DMS79 (cell line): ENCODE results near the gene CAMTA1.

Source experiments
- DNase-seq: peaks from one replicate; lab custom pipeline; 2025; lab: John Stamatoyannopoulos, UW

Gene CAMTA1

DNA sequence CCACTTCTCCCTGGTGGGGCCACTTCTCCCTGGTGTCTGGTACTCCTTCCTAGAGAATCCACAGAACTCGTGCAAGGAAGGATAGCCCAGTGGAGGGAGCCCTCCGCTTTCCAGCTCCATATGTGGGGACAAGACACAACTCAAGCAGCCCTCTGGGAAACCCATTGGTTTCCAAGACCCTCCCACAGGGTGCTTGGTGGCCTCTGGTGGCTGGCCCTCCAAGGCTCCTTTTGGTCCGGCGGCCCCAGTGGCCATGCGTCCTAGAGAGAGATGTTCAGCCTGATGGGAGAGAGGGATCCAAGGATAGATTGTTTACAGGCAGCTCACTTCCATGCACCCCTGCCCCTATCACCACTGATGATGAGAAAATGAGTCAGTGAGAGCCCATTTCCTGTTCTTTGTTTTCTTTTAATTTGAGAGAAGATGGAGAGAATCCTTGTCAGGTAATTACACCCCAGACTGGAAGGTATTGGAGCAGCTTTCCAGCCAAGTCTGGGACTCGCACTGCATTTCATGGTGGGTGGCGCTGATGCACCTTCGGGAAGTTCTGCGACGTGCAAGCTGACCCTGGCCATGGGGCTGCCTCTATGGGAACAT, 499.7 kb downstream of the CAMTA1 start:
- DNase-seq, result no peak

DNA sequence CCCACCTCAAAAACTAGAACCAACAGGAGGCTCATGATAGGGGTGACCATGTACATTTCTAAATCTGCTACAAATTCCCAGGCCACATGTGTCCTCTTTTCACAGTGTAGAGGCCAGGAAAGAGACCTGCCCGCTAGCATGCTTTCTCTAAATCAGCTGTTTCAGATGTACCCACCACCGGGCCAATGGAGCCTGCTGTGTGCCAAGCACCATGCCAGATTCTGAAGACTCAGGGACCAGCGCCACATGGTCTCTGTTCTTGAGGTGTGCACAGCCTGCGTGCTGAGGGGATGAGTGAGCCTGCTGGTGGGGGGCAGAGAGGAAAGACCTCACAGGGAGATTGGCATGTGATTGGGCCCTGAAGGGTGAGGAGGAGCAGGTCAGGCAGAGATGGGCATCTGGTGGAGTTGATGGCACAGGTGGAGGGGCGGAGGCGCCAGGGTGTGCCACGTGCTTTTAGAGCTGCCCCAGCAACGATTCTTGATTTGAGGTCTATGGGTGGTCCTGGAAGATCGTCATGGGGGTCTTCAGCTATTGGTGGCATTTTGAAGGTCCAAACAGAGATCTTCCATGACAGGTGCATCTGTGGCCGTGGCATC, 500.7 kb downstream of the CAMTA1 start:
- no peak for DNase-seq

DNA sequence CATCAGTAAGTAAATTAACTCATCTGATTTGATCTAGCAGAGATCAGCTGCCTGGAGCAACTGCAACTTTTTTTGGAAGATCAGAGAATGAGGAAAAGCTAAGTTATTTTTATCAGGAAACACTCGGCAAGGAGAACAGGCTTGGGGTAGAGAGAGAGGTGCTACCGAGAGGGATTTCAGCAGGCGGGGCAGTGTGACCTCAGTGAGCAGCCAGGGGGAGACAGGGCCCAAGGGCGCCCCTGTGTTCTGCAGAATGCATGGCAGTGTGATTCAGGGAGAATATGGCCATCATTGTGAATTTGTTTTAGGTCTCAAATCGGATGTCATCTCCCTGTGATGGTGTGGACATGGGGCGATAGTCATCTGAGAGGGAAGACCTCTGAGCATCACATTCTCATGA, 501.8 kb downstream of the CAMTA1 start:
- no peak for DNase-seq

DNA sequence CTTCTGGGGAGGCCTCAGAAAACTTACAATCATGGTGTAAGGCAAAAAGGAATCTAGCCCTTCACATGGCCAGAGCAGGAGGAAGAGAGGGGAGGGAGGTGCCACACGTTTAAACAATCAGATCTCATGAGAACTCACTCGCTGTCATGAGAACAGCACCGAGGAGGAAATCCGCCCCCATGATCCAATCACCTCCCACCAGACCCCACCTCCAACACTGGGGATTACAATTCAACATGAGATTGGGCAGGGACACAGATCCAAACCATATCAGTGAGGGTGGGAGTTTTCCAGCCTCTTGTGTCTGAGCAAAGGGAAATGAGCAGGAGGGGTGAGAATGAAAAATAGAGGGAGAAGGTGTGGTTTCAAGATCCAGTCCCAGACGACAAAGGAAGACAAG, 503.7 kb downstream of the CAMTA1 start:
- no peak for DNase-seq

DNA sequence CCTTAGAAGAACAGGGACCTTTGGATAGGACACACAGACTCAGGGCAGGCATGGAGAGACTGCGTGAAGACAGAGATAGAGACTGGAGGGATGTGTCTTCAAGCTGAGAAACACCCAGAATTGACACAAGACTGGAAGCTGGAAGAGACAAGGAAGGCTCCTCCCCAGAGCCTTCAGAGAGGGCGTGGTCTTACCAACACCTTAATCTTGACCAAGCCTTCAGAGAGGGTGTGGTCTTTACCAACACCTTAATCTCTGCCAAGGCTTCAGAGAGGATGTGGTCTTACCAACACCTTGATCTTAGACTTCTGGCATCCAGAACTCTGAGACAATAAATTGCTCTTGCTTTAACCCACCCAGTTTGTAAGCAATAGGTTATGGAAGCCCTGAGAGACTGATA, 504.4 kb downstream of the CAMTA1 start:
- DNase-seq, result no peak

DNA sequence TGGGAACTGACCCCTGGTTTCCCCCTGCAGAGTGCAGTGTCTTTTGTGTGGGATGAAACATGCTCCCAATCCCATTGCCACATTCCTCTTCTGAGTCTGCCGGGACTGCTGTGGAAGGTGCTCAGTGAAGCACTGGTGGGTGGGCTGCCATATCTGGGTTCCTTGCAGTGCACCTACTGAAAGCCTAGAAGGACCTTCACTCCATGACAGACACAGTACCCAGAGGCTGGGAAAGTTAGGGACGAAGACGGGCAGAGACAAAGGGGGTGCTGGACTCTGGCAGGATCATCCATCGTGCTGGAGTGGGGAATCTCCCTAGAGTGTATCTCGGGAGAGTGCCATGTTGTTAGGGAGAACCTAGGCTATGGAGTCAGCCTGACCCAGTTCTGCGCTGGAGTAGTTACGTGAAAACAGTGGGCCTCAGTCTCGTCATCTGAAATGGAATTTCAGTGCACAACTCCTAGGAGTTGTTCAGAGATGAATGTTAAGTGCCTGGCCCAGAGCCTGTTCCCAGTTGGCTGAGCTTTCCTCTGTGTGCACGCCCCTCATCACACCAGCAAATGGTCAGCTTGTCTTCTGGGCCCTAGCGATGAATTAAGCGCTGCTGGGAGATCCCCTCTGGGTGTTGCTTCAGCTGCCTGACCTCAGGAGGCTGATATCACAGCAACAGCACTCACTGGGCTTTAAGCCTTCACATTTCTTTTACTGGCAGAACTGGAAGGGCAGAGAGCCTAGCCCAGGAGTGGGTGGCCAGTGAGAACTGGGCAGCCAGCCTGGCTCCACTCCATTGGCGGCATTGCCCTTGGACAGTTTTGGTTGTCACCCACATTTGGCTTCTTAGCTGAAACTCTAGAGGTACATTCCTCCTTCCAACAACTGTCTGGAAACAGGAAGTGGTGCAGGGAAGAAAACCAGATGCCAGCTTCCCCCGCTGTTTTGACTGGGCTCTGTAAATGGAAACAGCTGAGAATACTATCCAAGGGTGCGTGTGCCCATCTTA, 506.0 kb downstream of the CAMTA1 start:
- DNase-seq, result no peak

DNA sequence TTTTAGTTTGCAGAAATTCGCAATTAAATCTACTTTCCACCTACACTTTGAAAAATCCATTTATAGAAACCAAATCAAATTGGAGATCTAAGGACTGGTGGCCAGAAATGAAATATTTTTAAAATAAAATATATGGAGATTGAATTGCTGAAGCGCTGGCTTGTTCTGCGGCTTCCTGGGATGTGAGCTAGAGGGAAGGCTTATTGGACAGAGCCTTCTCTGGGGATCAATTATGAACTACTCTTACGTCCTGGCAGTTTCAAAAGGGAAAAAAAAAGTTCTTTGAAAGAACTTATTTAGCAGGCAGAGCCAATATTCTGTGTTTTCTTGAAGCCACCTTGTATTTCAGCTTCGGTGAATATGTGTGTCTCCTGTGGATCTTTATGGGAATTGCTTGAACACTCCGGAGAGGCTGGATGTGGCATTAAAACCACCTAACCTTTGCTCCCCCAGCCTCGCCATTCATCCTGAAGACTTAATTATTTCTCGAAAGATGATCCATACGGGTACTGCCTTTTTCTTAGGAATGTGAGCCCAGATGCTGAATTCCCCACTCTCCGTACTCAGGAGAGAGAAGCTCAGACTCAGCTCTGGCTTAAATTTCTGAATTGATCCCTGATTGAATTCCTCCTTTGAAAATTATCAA, 506.9 kb downstream of the CAMTA1 start:
- DNase-seq, result no peak

DNA sequence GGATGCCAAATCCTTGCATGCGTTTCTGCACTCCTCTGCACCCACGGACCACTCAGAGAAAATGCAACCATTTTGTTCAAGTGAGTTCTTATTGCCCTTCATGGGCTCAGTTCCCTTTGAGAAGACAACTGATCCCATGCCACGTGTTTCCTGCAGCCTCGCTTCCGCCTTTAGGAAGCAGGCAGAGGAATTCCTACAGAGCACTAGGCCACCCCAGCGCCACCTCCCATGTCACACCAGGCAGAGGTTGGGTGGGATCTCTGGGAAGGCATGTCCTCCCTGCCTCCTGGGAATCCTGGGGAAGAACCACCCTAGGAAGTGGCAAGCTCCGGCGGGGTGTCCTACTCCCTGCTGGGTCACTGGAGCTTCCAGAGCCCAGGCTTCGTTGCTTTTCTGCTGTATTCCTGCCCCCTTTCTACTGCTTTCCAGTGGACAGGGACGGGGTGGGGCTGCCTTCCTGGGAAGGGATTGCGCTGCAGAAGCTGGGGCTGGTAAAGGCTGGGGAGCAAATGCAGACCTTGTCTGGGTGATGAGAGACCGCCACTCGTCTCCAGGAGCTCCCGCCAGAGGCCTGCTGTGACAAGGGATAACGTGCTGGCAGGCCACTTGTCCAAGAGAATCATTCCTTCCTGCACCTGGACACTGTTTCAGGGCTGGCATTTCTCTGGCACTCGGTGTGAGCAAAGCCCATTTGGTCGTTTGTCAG, 507.6 kb downstream of the CAMTA1 start:
- no peak for DNase-seq

DNA sequence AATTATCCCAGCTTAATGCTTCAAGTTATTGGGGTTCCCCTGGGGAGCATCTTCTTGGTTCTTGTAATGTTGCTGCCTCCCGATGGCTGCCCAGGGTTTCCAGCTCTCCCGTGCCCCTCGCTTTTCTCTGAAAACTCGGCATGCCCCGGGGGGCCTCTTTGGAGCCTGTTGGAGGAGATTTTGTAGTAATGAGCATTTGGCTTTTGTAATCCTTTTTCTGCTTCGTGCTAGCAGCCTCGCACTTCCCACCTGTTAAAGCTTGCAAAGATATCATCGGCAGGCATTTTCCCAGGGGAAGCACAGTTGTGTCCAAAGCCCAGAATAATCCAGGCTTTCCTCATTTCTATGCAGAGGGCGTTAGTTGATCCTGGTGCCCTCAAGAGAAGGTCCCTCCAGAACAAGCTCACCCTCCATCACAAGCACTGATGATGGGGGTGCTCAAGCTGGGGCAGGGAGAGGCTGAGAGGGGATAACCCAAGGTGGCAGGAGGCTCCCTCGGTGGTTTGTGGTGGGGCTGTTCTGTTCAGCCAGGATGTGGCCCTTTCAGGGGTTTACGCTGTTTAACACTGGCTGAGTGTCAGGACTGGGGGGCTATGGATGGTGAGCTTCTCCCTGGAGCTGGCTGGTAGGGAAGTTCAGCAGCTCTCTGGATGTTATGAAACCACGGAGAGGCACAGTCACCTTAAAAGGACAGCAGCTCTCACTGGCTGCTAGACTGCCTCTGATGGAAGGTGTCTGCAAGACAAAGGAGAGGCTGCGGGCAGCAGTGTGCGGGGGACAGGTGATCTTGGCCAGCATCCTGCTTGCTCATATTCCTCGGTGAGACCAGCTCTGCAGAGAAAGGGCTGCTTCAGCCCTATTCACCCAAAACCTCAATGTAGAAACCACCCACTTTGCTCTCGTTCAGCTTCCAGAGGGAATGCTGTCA, 508.7 kb downstream of the CAMTA1 start:
- no peak for DNase-seq

DNA sequence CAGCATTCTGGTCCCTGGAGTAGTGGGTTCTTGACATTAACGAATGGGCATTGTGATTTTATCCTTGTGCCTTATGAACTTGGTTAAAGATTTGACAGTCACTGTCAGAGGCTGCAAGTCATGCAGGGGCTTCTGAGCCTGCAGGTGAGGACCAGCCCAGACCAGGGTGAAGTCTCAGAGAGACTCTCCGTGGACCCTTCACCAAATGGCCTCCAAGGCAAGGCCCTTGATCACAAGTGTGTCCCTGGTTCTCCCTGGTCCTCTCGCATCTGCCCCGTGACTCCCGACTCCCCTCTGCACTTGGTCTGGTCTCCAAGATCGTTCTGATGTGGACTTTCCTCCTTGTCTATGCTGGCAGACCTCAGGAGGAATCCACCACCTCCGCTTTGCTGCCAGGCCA, 509.4 kb downstream of the CAMTA1 start:
- DNase-seq, result no peak

DNA sequence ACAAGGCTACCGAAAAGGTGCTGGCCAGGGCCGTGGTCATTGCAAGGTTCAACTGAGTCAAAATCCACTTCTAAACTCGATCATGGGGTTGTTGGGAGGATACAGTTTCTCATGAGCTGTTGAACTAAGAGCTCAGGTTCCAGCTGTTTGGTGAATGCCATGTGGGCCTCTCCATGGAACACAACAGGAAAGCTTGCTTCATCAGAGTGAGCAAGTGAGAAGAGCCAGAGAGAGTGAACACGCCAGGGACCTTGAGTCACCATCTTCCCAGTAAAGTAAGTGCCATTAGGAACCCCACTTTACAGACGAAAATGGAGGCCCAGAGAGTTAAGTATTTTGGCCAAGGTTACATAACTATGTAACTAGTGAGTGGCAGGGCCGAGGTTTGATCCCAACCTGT, 510.7 kb downstream of the CAMTA1 start:
- no peak for DNase-seq

DNA sequence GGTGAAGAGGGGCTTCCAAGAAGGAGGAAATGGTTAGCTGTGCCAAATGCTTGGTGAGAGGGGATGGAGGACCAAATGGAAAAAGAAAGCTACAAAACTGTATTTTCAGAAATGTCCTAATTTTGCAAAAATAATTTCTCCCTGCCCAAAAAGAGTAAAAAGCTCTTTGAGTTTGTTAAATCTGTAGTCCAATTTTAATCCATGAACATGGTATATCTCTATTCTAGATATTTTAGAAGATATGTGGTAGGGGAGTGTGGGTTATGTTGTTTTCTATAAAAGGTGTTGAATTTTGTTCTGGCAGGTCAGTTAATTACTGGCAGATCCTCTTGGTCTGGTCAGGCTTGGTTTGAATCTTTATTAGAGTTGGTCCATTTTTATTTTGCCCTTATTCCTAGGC, 511.7 kb downstream of the CAMTA1 start:
- DNase-seq, result no peak

DNA sequence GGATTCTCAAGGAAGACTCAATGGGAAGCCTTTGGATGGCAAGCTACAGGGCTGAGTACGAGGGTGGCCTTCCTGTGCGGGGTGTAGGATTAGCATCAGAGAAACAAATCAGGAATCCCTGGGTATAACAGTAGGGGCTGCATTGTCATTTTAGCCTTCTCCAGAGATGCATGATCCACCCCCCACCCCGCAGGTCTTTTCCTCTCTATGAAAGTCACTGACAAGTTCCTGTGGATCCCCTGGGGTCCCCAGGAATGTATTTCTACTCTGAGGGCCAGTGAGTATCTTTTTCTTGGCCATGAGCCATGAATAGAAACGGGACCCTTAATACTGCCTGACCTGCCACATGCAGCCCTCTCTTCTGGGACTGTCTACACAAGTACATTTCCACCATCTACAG, 512.9 kb downstream of the CAMTA1 start:
- DNase-seq, result no peak

DNA sequence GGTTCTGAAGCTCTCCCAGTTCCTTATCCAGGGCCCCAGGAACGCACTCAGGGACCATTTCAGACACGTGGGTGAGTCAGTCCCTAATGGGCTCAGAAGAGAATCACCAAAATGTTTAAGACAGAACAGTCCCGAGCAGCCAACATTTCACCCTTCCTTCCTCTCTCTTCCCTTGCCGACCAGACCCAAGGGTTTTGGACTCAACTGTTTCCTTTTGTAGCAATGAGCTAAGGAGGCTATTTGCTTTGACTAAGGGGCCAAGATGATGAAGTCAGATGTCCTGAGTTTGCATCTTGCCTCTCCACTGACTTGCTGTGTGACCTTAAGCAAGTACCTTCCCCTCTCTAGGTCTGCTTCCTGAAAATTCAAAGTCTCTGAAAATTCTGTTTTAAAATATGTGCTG, 513.5 kb downstream of the CAMTA1 start:
- DNase-seq, result no peak

DNA sequence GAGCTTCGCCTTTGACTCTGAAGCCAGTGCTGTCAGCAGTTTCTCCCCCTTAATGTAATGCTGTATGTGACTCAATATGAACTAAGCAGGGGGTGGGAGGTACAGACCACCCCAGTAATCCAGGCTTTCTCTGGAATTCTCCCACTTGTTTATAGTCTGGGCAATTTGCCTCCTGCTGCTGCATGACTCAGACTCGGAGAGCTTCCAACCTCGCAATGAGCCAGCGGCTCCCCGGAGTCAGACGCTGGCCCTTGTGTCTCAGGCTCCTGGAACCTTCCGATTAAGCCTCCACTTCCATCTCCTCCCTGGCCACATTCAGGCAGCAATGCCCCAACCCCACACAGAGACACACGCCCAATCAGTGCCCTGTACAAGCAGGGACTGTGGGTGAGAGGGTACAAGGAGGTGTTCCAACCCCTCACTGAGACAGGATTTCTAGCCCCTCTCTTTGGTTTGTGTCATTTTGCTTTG, 514.1 kb downstream of the CAMTA1 start:
- DNase-seq, result no peak

DNA sequence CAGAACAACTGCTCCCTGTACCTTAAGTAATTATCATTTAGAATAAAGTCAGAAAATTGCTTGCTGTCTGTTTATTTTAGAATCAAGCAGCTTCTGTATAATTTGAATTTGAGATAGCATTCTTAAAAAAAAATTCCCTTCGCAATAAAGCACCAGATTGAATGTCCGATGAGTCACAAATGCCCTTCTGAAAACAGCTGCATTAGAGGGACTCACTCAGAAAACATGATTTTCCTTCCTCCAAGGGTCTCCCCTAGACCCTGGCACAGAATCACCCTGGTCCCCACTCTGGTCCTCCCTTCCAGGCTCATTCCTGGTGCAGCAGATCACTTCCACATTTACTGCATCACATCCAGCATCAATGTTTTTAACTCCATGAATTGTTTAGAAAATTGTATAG, 514.7 kb downstream of the CAMTA1 start:
- DNase-seq, result no peak

DNA sequence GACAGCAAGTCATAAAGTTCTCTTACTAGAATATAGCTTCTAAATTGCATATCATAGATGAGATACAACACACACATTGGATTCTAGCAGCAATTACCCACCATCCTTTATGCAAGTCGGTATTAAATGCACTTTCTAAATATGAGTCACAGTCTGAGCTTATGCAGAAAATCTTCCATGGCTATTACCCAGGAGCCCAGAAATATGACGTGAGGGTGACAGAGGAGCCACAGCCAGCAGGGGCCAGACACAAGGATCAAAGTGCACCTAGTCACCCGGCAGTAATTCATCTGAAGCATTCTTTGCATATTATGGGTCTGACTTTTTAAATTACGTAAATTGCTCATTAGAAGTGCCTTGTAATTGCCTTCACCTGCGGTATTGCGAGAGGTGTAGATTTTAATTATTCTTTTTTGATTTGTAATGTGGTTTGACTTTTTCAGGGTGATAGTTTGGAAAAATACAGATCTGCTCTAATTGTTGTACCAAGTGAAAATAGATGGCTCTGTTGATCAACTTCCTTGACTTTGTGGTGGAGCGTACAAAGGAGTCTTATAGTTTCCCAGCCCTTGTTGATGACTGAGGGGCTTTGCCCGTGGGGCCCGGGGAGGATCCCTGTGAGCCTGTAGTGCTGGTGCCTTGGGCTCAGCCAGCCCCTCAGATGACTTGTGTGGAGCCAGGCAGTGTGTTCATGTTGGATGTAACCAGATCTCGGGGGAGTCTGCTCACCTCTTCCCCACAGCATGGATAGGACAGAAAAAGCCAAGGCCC, 515.8 kb downstream of the CAMTA1 start:
- DNase-seq, result no peak

DNA sequence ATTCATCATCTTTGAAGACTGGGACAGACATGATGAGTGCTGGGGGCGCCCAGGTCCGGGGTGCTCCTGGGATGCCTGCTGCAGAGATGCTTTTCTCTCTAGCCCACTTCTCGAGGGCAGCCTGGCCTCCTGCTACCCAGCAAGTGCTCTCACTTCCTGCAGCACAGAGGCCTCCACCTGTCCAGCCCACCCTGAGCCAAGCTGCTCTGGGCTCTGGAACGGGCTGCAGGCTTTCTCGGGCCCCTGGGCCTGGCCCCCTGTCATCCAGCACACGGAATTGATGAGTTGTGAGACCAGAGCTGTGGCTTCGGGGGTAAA, 516.4 kb downstream of the CAMTA1 start:
- DNase-seq, result peak; percentile 29

DNA sequence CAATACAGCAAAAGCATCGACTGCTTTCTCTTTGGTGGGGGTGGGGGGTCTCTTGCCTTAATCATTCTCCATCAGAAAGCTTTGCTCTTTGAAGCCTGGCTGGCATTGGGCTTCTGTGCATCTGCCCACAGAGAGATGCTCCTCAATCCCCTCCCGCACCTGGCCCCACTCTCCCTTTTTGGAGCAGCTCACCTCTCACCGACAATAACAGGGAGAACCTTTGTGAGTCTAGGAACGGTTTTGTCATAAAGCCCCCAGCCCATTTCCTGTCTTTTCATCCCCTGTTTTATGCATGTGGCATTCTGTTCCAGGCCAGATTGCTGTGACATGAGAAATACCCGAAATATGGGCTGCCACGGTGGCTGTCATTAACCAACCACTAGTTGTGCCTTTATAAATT, 516.9 kb downstream of the CAMTA1 start:
- DNase-seq, result no peak

DNA sequence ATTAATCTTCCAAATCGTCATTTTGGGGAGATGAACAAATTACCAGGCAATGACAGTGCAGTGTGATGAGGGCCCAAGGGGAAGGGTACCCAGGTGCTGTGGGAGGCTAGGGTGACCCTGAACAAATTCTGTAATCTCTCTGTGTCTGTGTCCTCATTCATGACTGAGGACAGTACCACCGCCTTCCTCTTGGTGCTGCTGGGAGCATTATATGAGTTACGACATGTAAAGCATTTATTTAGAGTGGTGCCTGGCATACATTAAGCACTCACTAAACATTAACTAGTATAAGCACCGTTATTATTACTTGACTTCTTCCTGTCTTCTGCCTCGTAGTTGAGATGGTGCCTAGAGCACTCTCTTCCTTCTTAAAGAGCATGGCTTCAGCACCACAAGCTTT, 517.6 kb downstream of the CAMTA1 start:
- no peak for DNase-seq
